ENCODE measurements around the gene PLXNC1. TPM values are rescaled to one million over a fixed set of nuclear protein-coding genes. Genes with fewer than 3 reads are reported as not detected.

Gene PLXNC1
- total RNA-seq, 1 donor from 2014 or later: 4.9 TPM

- peaks cover 5% of the 10 kb centered on the region for H3K36me3 Mint-ChIP-seq (ENCODE audit: unreplicated experiment)
- peaks cover 2% of the 10 kb centered on the region for H3K9me3 Mint-ChIP-seq (ENCODE audit: unreplicated experiment)
- DNase-seq: no peak
- no peaks in the 10 kb centered on the region for H3K27me3 Mint-ChIP-seq (ENCODE audit: unreplicated experiment)
- no peak overlapping the region for H3K27ac Mint-ChIP-seq (ENCODE audit: unreplicated experiment)
- no peak overlapping the region for H3K4me3 Mint-ChIP-seq (ENCODE audit: unreplicated experiment)
- no peak for TF ChIP-seq CTCF (IDR thresholded peaks at IDR 0.05; ENCODE audit: partially characterized antibody, unreplicated experiment)
- no peaks in the 10 kb centered on the region for H3K4me1 Mint-ChIP-seq (ENCODE audit: low read depth, unreplicated experiment)
Observed at GRCh38 chr12:94299846-94300245, 151.5 kb downstream of the PLXNC1 start.

GRCh38 chr12:94304012-94304411 lies 155.6 kb downstream of the PLXNC1 start:
- Mint-ChIP-seq H3K9me3 (ENCODE audit: unreplicated experiment) (peaks cover 2% of the 10 kb centered on the region), H3K27ac (ENCODE audit: unreplicated experiment) (no peak overlapping the region), H3K4me1 (ENCODE audit: low read depth, unreplicated experiment) (no peaks in the 10 kb centered on the region), H3K27me3 (ENCODE audit: unreplicated experiment) (no peaks in the 10 kb centered on the region), H3K4me3 (ENCODE audit: unreplicated experiment) (no peak overlapping the region), H3K36me3 (ENCODE audit: unreplicated experiment) (no peaks in the 10 kb centered on the region)
- no peak for DNase-seq
- TF ChIP-seq CTCF (IDR thresholded peaks at IDR 0.05; ENCODE audit: partially characterized antibody, unreplicated experiment): no peak

GRCh38 chr12:94304566-94305061 lies 156.2 kb downstream of the PLXNC1 start:
- H3K4me1 Mint-ChIP-seq (ENCODE audit: low read depth, unreplicated experiment): no peaks in the 10 kb centered on the region
- no peak overlapping the region for H3K27ac Mint-ChIP-seq (ENCODE audit: unreplicated experiment)
- H3K9me3 Mint-ChIP-seq (ENCODE audit: unreplicated experiment): peaks cover 2% of the 10 kb centered on the region
- H3K27me3 Mint-ChIP-seq (ENCODE audit: unreplicated experiment): no peaks in the 10 kb centered on the region
- no peak for DNase-seq
- no peak overlapping the region for H3K4me3 Mint-ChIP-seq (ENCODE audit: unreplicated experiment)
- no peak for TF ChIP-seq CTCF (IDR thresholded peaks at IDR 0.05; ENCODE audit: partially characterized antibody, unreplicated experiment)
- no peaks in the 10 kb centered on the region for H3K36me3 Mint-ChIP-seq (ENCODE audit: unreplicated experiment)

- Mint-ChIP-seq H3K4me1 (ENCODE audit: low read depth, unreplicated experiment) (no peaks in the 10 kb centered on the region), H3K9me3 (ENCODE audit: unreplicated experiment) (peaks cover 2% of the 10 kb centered on the region), H3K36me3 (ENCODE audit: unreplicated experiment) (no peaks in the 10 kb centered on the region), H3K27ac (ENCODE audit: unreplicated experiment) (no peak overlapping the region), H3K4me3 (ENCODE audit: unreplicated experiment) (no peak overlapping the region), H3K27me3 (ENCODE audit: unreplicated experiment) (no peaks in the 10 kb centered on the region)
- no peak for DNase-seq
- no peak for TF ChIP-seq CTCF (IDR thresholded peaks at IDR 0.05; ENCODE audit: partially characterized antibody, unreplicated experiment)
Observed at GRCh38 chr12:94305130-94305957, 157.0 kb downstream of the PLXNC1 start.

- Mint-ChIP-seq H3K9me3 (ENCODE audit: unreplicated experiment) (no peaks in the 10 kb centered on the region), H3K4me1 (ENCODE audit: low read depth, unreplicated experiment) (no peaks in the 10 kb centered on the region), H3K4me3 (ENCODE audit: unreplicated experiment) (no peak overlapping the region), H3K36me3 (ENCODE audit: unreplicated experiment) (no peaks in the 10 kb centered on the region), H3K27ac (ENCODE audit: unreplicated experiment) (no peak overlapping the region), H3K27me3 (ENCODE audit: unreplicated experiment) (no peaks in the 10 kb centered on the region)
- TF ChIP-seq CTCF (IDR thresholded peaks at IDR 0.05; ENCODE audit: partially characterized antibody, unreplicated experiment): no peak
- DNase-seq: no peak
Observed at GRCh38 chr12:94308612-94309011, 160.2 kb downstream of the PLXNC1 start.
